ENCODE results near the gene HOOK2. TPM values are rescaled to one million over a fixed set of nuclear protein-coding genes. Genes with fewer than 3 reads are reported as not detected.
A peak's percentile ranks its signal among the peaks of the same experiment; 100 is the strongest.

Gene HOOK2
- total RNA-seq, 1 experiment from 2014 or later: 70.0 TPM

- TF ChIP-seq, protein P1, sequence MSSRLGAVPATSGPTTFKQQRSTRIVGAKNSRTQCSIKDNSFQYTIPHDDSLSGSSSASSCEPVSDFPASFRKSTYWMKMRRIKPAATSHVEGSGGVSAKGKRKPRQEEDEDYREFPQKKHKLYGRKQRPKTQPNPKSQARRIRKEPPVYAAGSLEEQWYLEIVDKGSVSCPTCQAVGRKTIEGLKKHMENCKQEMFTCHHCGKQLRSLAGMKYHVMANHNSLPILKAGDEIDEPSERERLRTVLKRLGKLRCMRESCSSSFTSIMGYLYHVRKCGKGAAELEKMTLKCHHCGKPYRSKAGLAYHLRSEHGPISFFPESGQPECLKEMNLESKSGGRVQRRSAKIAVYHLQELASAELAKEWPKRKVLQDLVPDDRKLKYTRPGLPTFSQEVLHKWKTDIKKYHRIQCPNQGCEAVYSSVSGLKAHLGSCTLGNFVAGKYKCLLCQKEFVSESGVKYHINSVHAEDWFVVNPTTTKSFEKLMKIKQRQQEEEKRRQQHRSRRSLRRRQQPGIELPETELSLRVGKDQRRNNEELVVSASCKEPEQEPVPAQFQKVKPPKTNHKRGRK (CRISPR knock-in tag; IDR thresholded peaks at IDR 0.05; ENCODE audit: borderline replicate concordance): no peak
- TF ChIP-seq E2F1 (CRISPR knock-in tag; IDR thresholded peaks at IDR 0.05) (0 out of 2 replicates have a peak, but pooled peaks have one; percentile 41), JUN (CRISPR knock-in tag; IDR thresholded peaks at IDR 0.05) (no peak), ZNF532 (CRISPR knock-in tag; IDR thresholded peaks at IDR 0.05; ENCODE audit: borderline replicate concordance) (no peak), ZNF425 (CRISPR knock-in tag; conservative IDR thresholded peaks at IDR 0.05) (no peak), ZNF416 (CRISPR knock-in tag; IDR thresholded peaks at IDR 0.05) (no peak), MYBL2 (CRISPR knock-in tag; IDR thresholded peaks at IDR 0.05) (no peak), TEAD1 (CRISPR knock-in tag; IDR thresholded peaks at IDR 0.05) (peak; percentile 88), CREM (CRISPR knock-in tag; IDR thresholded peaks at IDR 0.05) (no peak)
- TF ChIP-seq, protein P2, sequence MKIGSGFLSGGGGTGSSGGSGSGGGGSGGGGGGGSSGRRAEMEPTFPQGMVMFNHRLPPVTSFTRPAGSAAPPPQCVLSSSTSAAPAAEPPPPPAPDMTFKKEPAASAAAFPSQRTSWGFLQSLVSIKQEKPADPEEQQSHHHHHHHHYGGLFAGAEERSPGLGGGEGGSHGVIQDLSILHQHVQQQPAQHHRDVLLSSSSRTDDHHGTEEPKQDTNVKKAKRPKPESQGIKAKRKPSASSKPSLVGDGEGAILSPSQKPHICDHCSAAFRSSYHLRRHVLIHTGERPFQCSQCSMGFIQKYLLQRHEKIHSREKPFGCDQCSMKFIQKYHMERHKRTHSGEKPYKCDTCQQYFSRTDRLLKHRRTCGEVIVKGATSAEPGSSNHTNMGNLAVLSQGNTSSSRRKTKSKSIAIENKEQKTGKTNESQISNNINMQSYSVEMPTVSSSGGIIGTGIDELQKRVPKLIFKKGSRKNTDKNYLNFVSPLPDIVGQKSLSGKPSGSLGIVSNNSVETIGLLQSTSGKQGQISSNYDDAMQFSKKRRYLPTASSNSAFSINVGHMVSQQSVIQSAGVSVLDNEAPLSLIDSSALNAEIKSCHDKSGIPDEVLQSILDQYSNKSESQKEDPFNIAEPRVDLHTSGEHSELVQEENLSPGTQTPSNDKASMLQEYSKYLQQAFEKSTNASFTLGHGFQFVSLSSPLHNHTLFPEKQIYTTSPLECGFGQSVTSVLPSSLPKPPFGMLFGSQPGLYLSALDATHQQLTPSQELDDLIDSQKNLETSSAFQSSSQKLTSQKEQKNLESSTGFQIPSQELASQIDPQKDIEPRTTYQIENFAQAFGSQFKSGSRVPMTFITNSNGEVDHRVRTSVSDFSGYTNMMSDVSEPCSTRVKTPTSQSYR (CRISPR knock-in tag; IDR thresholded peaks at IDR 0.05): no peak
Observed at GRCh38 chr19:12769689-12770088, 5.7 kb downstream of the HOOK2 start (continued).

DNA sequence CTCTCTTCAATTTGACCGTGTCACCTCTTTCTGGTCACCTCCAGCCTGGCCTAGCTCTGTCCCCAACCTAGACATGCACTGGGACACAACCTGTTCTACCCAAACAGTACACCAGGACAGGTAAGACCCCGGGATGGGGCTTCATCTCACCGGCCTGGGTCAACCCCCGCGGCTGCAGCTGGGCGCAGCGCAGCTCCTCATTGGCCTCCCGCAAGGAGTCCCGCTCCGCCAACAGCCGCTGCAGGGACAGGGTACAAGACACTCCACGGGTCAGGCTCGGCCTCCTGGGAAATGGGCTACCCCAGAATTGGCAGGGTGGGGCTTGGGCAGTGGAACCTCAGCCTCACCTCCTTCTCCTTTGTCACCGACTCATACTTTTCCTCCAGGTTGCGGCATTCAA is 7.7 kb downstream of the HOOK2 start:
- ChIA-PET CTCF (interaction anchor here (0.7 to 11.1 kb wide), 6 partner anchors 9 to 80 kb away, joined by 3 to 341 read pairs (median 48); partner anchors contain the start of genes GET3, HOOK2, JUNB and PRDX2), POLR2A (interaction anchor here (1.4 to 2.2 kb wide), 2 partner anchors 25 to 105 kb away, joined by 4 to 10 read pairs; no protein-coding TSS in a partner anchor)
- ATAC-seq: no peak
- Mint-ChIP-seq H3K4me1 (peaks cover 17% of the 10 kb centered on the region), H3K4me3 (no peak overlapping the region), H3K27ac (no peak overlapping the region; the same call in 1 of the 2 replicates), H3K9me3 (no peaks in the 10 kb centered on the region), H3K36me3 (peaks cover 26% of the 10 kb centered on the region), H3K27me3 (ENCODE audit: low read depth) (no peaks in the 10 kb centered on the region; the same call in 1 of the 2 replicates)
- DNase-seq (ENCODE audit: low spot score): no peak
- TF ChIP-seq NR2C2 (CRISPR knock-in tag; IDR thresholded peaks at IDR 0.05): 0 out of 2 replicates have a peak, but pooled peaks have one; percentile 20
- TF ChIP-seq, protein P3, sequence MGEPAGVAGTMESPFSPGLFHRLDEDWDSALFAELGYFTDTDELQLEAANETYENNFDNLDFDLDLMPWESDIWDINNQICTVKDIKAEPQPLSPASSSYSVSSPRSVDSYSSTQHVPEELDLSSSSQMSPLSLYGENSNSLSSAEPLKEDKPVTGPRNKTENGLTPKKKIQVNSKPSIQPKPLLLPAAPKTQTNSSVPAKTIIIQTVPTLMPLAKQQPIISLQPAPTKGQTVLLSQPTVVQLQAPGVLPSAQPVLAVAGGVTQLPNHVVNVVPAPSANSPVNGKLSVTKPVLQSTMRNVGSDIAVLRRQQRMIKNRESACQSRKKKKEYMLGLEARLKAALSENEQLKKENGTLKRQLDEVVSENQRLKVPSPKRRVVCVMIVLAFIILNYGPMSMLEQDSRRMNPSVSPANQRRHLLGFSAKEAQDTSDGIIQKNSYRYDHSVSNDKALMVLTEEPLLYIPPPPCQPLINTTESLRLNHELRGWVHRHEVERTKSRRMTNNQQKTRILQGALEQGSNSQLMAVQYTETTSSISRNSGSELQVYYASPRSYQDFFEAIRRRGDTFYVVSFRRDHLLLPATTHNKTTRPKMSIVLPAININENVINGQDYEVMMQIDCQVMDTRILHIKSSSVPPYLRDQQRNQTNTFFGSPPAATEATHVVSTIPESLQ (CRISPR knock-in tag; IDR thresholded peaks at IDR 0.05): no peak
- no peak for TF ChIP-seq FOXK1 (CRISPR knock-in tag; IDR thresholded peaks at IDR 0.05)
